GM23338 (cell line): ENCODE measurements around the gene PCDHB14. TPM values are rescaled to one million over a fixed set of nuclear protein-coding genes. Genes with fewer than 3 reads are reported as not detected.
"Not testable (repeated sequence)": the region's sequence is repeated elsewhere in the genome, so short reads cannot be mapped to it uniquely, and the experiment has no call there.

ENCODE experiments used
- ATAC-seq: fragments of 200-7000 bp; cut with Tn5 transposase; 3 replicates; pipeline ENCODE4 v1.9.1; 2020
- DNase-seq: peaks from one replicate; pipeline ENCODE4 v3.0.0-alpha.2; 2015; ENCODE audit warnings: low spot score
- H2AFZ ChIP-seq: fragments of 200-600 bp; sonication (generic); 2 replicates; pipeline ENCODE4 v1.8.0; 2016; ENCODE audit warnings: antibody characterized with exemption, mild to moderate bottlenecking, moderate library complexity
- H3F3A ChIP-seq: fragments of 200-600 bp; sonication (generic); replicated peaks from 2 replicates; pipeline ENCODE4 v1.8.0; 2017; ENCODE audit warnings: antibody characterized with exemption, mixed run types, low read depth
- H3K27ac ChIP-seq: fragments of 200-600 bp; sonication (generic); 2 replicates; pipeline ENCODE4 v1.6.1; 2016; ENCODE audit warnings: low read depth
- H3K27me3 ChIP-seq: fragments of 200-600 bp; sonication (generic); 2 replicates; pipeline ENCODE4 v1.8.0; 2016; ENCODE audit warnings: mild to moderate bottlenecking, mixed run types, moderate library complexity; ENCODE audit not compliant: insufficient read depth
- H3K36me3 ChIP-seq: fragments of 200-600 bp; sonication (generic); 2 replicates; pipeline ENCODE4 v1.8.0; 2016; ENCODE audit warnings: mild to moderate bottlenecking; ENCODE audit not compliant: insufficient read depth
- H3K4me1 ChIP-seq: fragments of 200-600 bp; sonication (generic); 2 replicates; pipeline ENCODE4 v1.8.0; 2016; ENCODE audit warnings: mild to moderate bottlenecking, moderate library complexity; ENCODE audit not compliant: insufficient read depth
- H3K4me2 ChIP-seq: fragments of 200-600 bp; sonication (generic); 2 replicates; pipeline ENCODE4 v1.7.1; 2017; ENCODE audit warnings: mixed run types
- H3K4me3 ChIP-seq: fragments of 200-600 bp; sonication (generic); 2 replicates; pipeline ENCODE4 v1.6.1; 2016; ENCODE audit warnings: mixed run types
- H3K79me2 ChIP-seq: fragments of 200-600 bp; sonication (generic); replicated peaks from 2 replicates; pipeline ENCODE4 v1.8.0; 2017; ENCODE audit warnings: mild to moderate bottlenecking; ENCODE audit not compliant: insufficient read depth
- H3K9me2 ChIP-seq: fragments of 200-600 bp; sonication (generic); 2 replicates; pipeline ENCODE4 v1.8.0; 2017; ENCODE audit not compliant: insufficient read depth
- H4K20me1 ChIP-seq: fragments of 200-600 bp; sonication (generic); replicated peaks from 2 replicates; pipeline ENCODE4 v1.8.0; 2017; ENCODE audit warnings: mild to moderate bottlenecking; ENCODE audit not compliant: insufficient read depth
- H3K27ac Mint-ChIP-seq: 2 replicates; pipeline ENCODE4 v1.8.0; 2020; ENCODE audit warnings: inconsistent platforms, mild to moderate bottlenecking, moderate library complexity, mixed read lengths
- H3K27me3 Mint-ChIP-seq: 3 replicates; pipeline ENCODE4 v1.8.0; 2022; ENCODE audit warnings: low read depth, mild to moderate bottlenecking, moderate library complexity, mixed read lengths, inconsistent platforms; ENCODE audit not compliant: insufficient read depth, poor library complexity
- H3K36me3 Mint-ChIP-seq: 3 replicates; pipeline ENCODE4 v1.8.0; 2021; ENCODE audit warnings: low read depth, mild to moderate bottlenecking, inconsistent platforms, moderate library complexity, mixed read lengths
- H3K4me1 Mint-ChIP-seq: 3 replicates; pipeline ENCODE4 v1.8.0; 2020; ENCODE audit warnings: mild to moderate bottlenecking, inconsistent platforms, mixed read lengths
- H3K4me3 Mint-ChIP-seq: 3 replicates; pipeline ENCODE4 v1.8.0; 2021; ENCODE audit warnings: moderate library complexity, mild to moderate bottlenecking, inconsistent platforms, mixed read lengths
- H3K9me3 Mint-ChIP-seq: 3 replicates; pipeline ENCODE4 v1.8.0; 2020; ENCODE audit warnings: moderate library complexity, mild to moderate bottlenecking, inconsistent platforms, mixed read lengths
- CTCF ChIP-seq, 2 experiments: fragments of 200-600 bp in 1 of 2; sonication (generic) in 1 of 2; conservative IDR thresholded peaks; 2 replicates each; pipeline versions ENCODE4 v1.5.1 to v1.6.1; 2016 to 2017; ENCODE audit warnings: antibody characterized with exemption in 2 of 2, low read depth in 2 of 2, mild to moderate bottlenecking in 2 of 2, moderate library complexity in 1 of 2
- EZH2 ChIP-seq: fragments of 200-600 bp; sonication (generic); IDR thresholded peaks from one replicate; pipeline ENCODE4 v1.8.0; 2017; ENCODE audit warnings: antibody characterized with exemption, mild to moderate bottlenecking, low read depth; ENCODE audit not compliant: unreplicated experiment
- EZH2phosphoT487 ChIP-seq: fragments of 200-600 bp; sonication (generic); IDR thresholded peaks from one replicate; pipeline ENCODE4 v1.8.1; 2018; ENCODE audit warnings: antibody characterized with exemption; ENCODE audit not compliant: unreplicated experiment
- JUNB ChIP-seq: IDR thresholded peaks from one replicate; pipeline ENCODE4 v1.6.1; 2016; ENCODE audit warnings: antibody characterized with exemption; ENCODE audit not compliant: unreplicated experiment
- REST ChIP-seq: IDR thresholded peaks from one replicate; pipeline ENCODE4 v1.6.1; 2018; ENCODE audit warnings: antibody characterized with exemption; ENCODE audit not compliant: unreplicated experiment
- STAT1 ChIP-seq: IDR thresholded peaks from one replicate; pipeline ENCODE4 v1.6.1; 2016; ENCODE audit warnings: antibody characterized with exemption; ENCODE audit not compliant: unreplicated experiment
- ZNF114 ChIP-seq: fragments of 250-450 bp; sonication (Bioruptor Pico); IDR thresholded peaks from 2 replicates; pipeline ENCODE4 v1.5.0; 2020; ENCODE audit warnings: mild to moderate bottlenecking, moderate library complexity
- ZNF331 ChIP-seq: fragments of 250-450 bp; sonication (Bioruptor Pico); IDR thresholded peaks from 2 replicates; pipeline ENCODE4 v1.5.0; 2020; ENCODE audit warnings: low read depth, mild to moderate bottlenecking, moderate library complexity
- ZNF462 ChIP-seq: fragments of 250-450 bp; sonication (Bioruptor Pico); IDR thresholded peaks from 2 replicates; pipeline ENCODE4 v1.5.0; 2020; ENCODE audit warnings: mild to moderate bottlenecking, moderate library complexity
- polyA plus RNA-seq: library from polyadenylated mRNA; unstranded; fragments of >200 nt; fragmentation: Nextera tagmentation; extraction: Ambion mirVana; gene quantifications from 2 replicates; pipeline ENCODE4 v1.2.1, GENCODE V29; 2016
- total RNA-seq: library from RNA; depleted of rRNA; stranded (reverse); fragments of >200 nt; shearing (Covaris generic); gene quantifications from 2 replicates; pipeline ENCODE4 v1.2.3, GENCODE V29; 2014

PCDHB14 gene
- total and polyA plus RNA-seq, 2 experiments from 2014 or later: 0.71 to 4.1 TPM

GRCh38 chr5:141174291-141175104 is 48.6 kb upstream of the PCDHB14 start:
- TF ChIP-seq CTCF (conservative IDR thresholded peaks at IDR 0.05; ENCODE audit: low read depth in 2 of 2): 0 out of 4 replicates have a peak, but pooled peaks have one; percentile 4 to 18
- ATAC-seq: not testable (repeated sequence)

GRCh38 chr5:141175933-141176332 is 47.2 kb upstream of the PCDHB14 start:
- Histone ChIP-seq H3K4me3 (no peak overlapping the region), H3K79me2 (no peaks in the 10 kb centered on the region), H4K20me1 (no peaks in the 10 kb centered on the region), H3K4me2 (no peak overlapping the region), H3K27me3 (no peaks in the 10 kb centered on the region), H3K27ac (no peak overlapping the region), H3K36me3 (no peaks in the 10 kb centered on the region; the same call in 1 of the 2 replicates), H2AFZ (no peak overlapping the region), H3K9me2 (no peaks in the 10 kb centered on the region; the same call in 1 of the 2 replicates), H3F3A (no peaks in the 10 kb centered on the region), H3K4me1 (no peaks in the 10 kb centered on the region)
- ATAC-seq (no peak), DNase-seq (no peak)
- no peaks in the 10 kb centered on the region; the same call in 2 of the 3 replicates for H3K4me1 Mint-ChIP-seq
- peaks cover 2% of the 10 kb centered on the region for H3K27me3 Mint-ChIP-seq
- peaks cover 19% of the 10 kb centered on the region for H3K9me3 Mint-ChIP-seq
- no peak overlapping the region for H3K27ac Mint-ChIP-seq
- peaks cover 10% of the 10 kb centered on the region for H3K36me3 Mint-ChIP-seq
- no peak overlapping the region for H3K4me3 Mint-ChIP-seq
- TF ChIP-seq ZNF462 (CRISPR knock-in tag) (no peak), REST (no peak), EZH2 (no peak), ZNF331 (CRISPR knock-in tag) (no peak), ZNF114 (CRISPR knock-in tag) (no peak), STAT1 (no peak), JUNB (no peak), EZH2phosphoT487 (no peak)

More at GRCh38 chr5:141174291-141175104, 48.6 kb upstream of the PCDHB14 start:
- H3K9me2 ChIP-seq, H3K27ac Mint-ChIP-seq, H3K27me3 Mint-ChIP-seq, H4K20me1 ChIP-seq, H3K27me3 ChIP-seq, H3K4me3 ChIP-seq, H3K4me2 ChIP-seq, H3K4me1 Mint-ChIP-seq, H3K36me3 Mint-ChIP-seq, H3K4me1 ChIP-seq, H3F3A ChIP-seq, H3K27ac ChIP-seq, H3K79me2 ChIP-seq, H3K4me3 Mint-ChIP-seq, H3K36me3 ChIP-seq: not testable (repeated sequence)
- H3K9me3 Mint-ChIP-seq: peaks cover 19% of the 10 kb centered on the region
- DNase-seq: peak; percentile 34
- peak overlapping the region; percentile 33 for H2AFZ ChIP-seq
